H9 (cell line): ENCODE data around the gene ITPR2. TPM values are rescaled to one million over a fixed set of nuclear protein-coding genes. Genes with fewer than 3 reads are reported as not detected.

Experiments
- DNase-seq: peaks from one replicate; pipeline ENCODE4 v3.0.0-alpha.2; 2017
- H2AFZ ChIP-seq: one replicate; pipeline ENCODE4 v1.6.1; 2013; ENCODE audit warnings: mild to moderate bottlenecking, low read length, control low read depth, moderate library complexity
- H2AK5ac ChIP-seq: 2 replicates; pipeline ENCODE4 v1.6.1; 2013; ENCODE audit warnings: low read length, control low read depth, mixed read lengths; ENCODE audit not compliant: insufficient read length
- H2BK120ac ChIP-seq: one replicate; pipeline ENCODE4 v1.6.1; 2013; ENCODE audit warnings: low read depth, mild to moderate bottlenecking, low read length, control low read depth, inconsistent platforms; ENCODE audit not compliant: poor library complexity, severe bottlenecking
- H2BK12ac ChIP-seq: 2 replicates; pipeline ENCODE4 v1.6.1; 2013; ENCODE audit warnings: low read length, control low read depth, mixed read lengths, low read depth; ENCODE audit not compliant: insufficient read length
- H2BK15ac ChIP-seq: 2 replicates; pipeline ENCODE4 v1.6.1; 2013; ENCODE audit warnings: low read depth, low read length, control low read depth
- H2BK20ac ChIP-seq: one replicate; pipeline ENCODE4 v1.6.1; 2013; ENCODE audit warnings: low read depth, mild to moderate bottlenecking, low read length, control low read depth, inconsistent platforms; ENCODE audit not compliant: poor library complexity, severe bottlenecking
- H2BK5ac ChIP-seq: 2 replicates; pipeline ENCODE4 v1.6.1; 2013; ENCODE audit warnings: low read length, control low read depth, mixed read lengths; ENCODE audit not compliant: insufficient read length
- H3K14ac ChIP-seq: 2 replicates; pipeline ENCODE4 v1.6.1; 2013; ENCODE audit warnings: low read length, control low read depth; ENCODE audit not compliant: insufficient read depth
- H3K18ac ChIP-seq: 2 replicates; pipeline ENCODE4 v1.6.1; 2013; ENCODE audit warnings: low read depth, mild to moderate bottlenecking, mixed read lengths, low read length, control low read depth; ENCODE audit not compliant: insufficient read length
- H3K23ac ChIP-seq: 2 replicates; pipeline ENCODE4 v1.6.1; 2013; ENCODE audit warnings: low read length, control low read depth, mixed read lengths, low read depth; ENCODE audit not compliant: insufficient read length
- H3K23me2 ChIP-seq: 2 replicates; pipeline ENCODE4 v1.6.1; 2013; ENCODE audit warnings: low read depth, mild to moderate bottlenecking, mixed read lengths, low read length, control low read depth; ENCODE audit not compliant: insufficient read length, poor library complexity, severe bottlenecking
- H3K27ac ChIP-seq: 2 replicates; pipeline ENCODE4 v1.5.1; 2013; ENCODE audit warnings: low read length, control low read depth, mixed read lengths, low read depth; ENCODE audit not compliant: insufficient read length
- H3K27me3 ChIP-seq: 2 replicates; pipeline ENCODE4 v1.6.1; 2013; ENCODE audit warnings: low read length, control low read depth, inconsistent platforms; ENCODE audit not compliant: insufficient read depth
- H3K4ac ChIP-seq: 2 replicates; pipeline ENCODE4 v1.6.1; 2013; ENCODE audit warnings: low read depth, mild to moderate bottlenecking, control low read depth, inconsistent platforms, low read length, moderate library complexity
- H3K4me1 ChIP-seq: 2 replicates; pipeline ENCODE4 v1.6.1; 2013; ENCODE audit warnings: low read length, control low read depth, inconsistent platforms; ENCODE audit not compliant: insufficient read depth
- H3K4me2 ChIP-seq: 2 replicates; pipeline ENCODE4 v1.6.1; 2013; ENCODE audit warnings: low read length, control low read depth, mixed read lengths; ENCODE audit not compliant: insufficient read length, insufficient read depth
- H3K56ac ChIP-seq: 2 replicates; pipeline ENCODE4 v1.6.1; 2013; ENCODE audit warnings: low read depth, mild to moderate bottlenecking, mixed read lengths, low read length, control low read depth; ENCODE audit not compliant: insufficient read length
- H3K79me1 ChIP-seq: 2 replicates; pipeline ENCODE4 v1.6.1; 2013; ENCODE audit warnings: low read depth, mild to moderate bottlenecking, moderate library complexity, low read length, control low read depth, inconsistent platforms; ENCODE audit not compliant: insufficient read depth, poor library complexity, severe bottlenecking
- H3K79me2 ChIP-seq: 2 replicates; pipeline ENCODE4 v1.6.1; 2013; ENCODE audit warnings: low read length, control low read depth, inconsistent platforms; ENCODE audit not compliant: insufficient read depth
- H3K9ac ChIP-seq: 2 replicates; pipeline ENCODE4 v1.6.1; 2013; ENCODE audit warnings: low read length, control low read depth, mixed read lengths; ENCODE audit not compliant: insufficient read length; ENCODE audit errors: extremely low read depth
- H3K9me3 ChIP-seq: one replicate; pipeline ENCODE4 v1.6.1; 2013; ENCODE audit warnings: low read depth, low read length, inconsistent platforms; ENCODE audit not compliant: control insufficient read depth
- H3T11ph ChIP-seq: one replicate; pipeline ENCODE4 v1.6.1; 2013; ENCODE audit warnings: mild to moderate bottlenecking, low read length, control low read depth, inconsistent platforms
- H4K20me1 ChIP-seq: one replicate; pipeline ENCODE4 v1.6.1; 2013; ENCODE audit not compliant: control insufficient read depth, insufficient read length, insufficient read depth
- H4K5ac ChIP-seq: 2 replicates; pipeline ENCODE4 v1.6.1; 2013; ENCODE audit warnings: low read depth, mild to moderate bottlenecking, mixed read lengths, low read length, control low read depth; ENCODE audit not compliant: insufficient read length
- H4K8ac ChIP-seq: replicated peaks from 2 replicates; pipeline ENCODE4 v1.6.1; 2013; ENCODE audit warnings: low read length, control low read depth, mixed read lengths, low read depth; ENCODE audit not compliant: insufficient read length
- H4K91ac ChIP-seq: 2 replicates; pipeline ENCODE4 v1.6.1; 2013; ENCODE audit warnings: low read depth, mild to moderate bottlenecking, moderate library complexity, mixed read lengths, low read length, control low read depth; ENCODE audit not compliant: insufficient read length
- H3K27ac Mint-ChIP-seq, 3 experiments: 2 replicates in 2 of 3; 3 replicates in 1 of 3; pipeline ENCODE4 v1.8.0; 2020 to 2021; ENCODE audit warnings: mixed read lengths in 3 of 3, mild to moderate bottlenecking in 1 of 3, moderate library complexity in 1 of 3
- H3K27me3 Mint-ChIP-seq: 2 replicates; pipeline ENCODE4 v1.8.0; 2021; ENCODE audit warnings: low read depth, mild to moderate bottlenecking, moderate library complexity, mixed read lengths
- H3K36me3 Mint-ChIP-seq, 3 experiments: 2 replicates in 2 of 3; 3 replicates in 1 of 3; pipeline ENCODE4 v1.8.0; 2020 to 2021; ENCODE audit warnings: low read depth in 3 of 3, mixed read lengths in 3 of 3; ENCODE audit not compliant: insufficient read depth in 1 of 3
- H3K4me1 Mint-ChIP-seq, 2 experiments: 2 replicates each; pipeline ENCODE4 v1.8.0; 2020; ENCODE audit warnings: mixed read lengths in 2 of 2
- H3K4me3 Mint-ChIP-seq, 2 experiments: 2 replicates in 1 of 2; 3 replicates in 1 of 2; pipeline ENCODE4 v1.8.0; 2020 to 2021; ENCODE audit warnings: mild to moderate bottlenecking in 2 of 2, mixed read lengths in 2 of 2, moderate library complexity in 1 of 2
- H3K9me3 Mint-ChIP-seq, 2 experiments: 2 replicates in 1 of 2; 3 replicates in 1 of 2; pipeline ENCODE4 v1.8.0; 2020; ENCODE audit warnings: mild to moderate bottlenecking in 2 of 2, mixed read lengths in 2 of 2, moderate library complexity in 1 of 2
- WGBS: extraction: QIAGEN DNeasy Blood & Tissue Kit; methylation state at CpG from one replicate; pipeline ENCODE4 v1.1.7; 2013; ENCODE audit warnings: missing lambda C conversion rate, low lambda C conversion rate, mixed read lengths; ENCODE audit not compliant: insufficient read length; ENCODE audit errors: extremely low coverage; 5-methylcytosine and 5-hydroxymethylcytosine counted together
- total RNA-seq: library from RNA; stranded (reverse); gene quantifications from 2 replicates; pipeline ENCODE4 v1.2.1, GENCODE V29; 2021
- TF ChIP-seq, protein P1 (sequence below): fragments of 200-600 bp; sonication (generic); conservative IDR thresholded peaks from 3 replicates; pipeline ENCODE4 v1.8.0; 2021; ENCODE audit warnings: antibody characterized with exemption, mild to moderate bottlenecking

The ITPR2 gene
- total RNA-seq, 1 experiment from 2014 or later, result 14.8 TPM

GRCh38 chr12:26694402-26694801 is 138.6 kb downstream of the ITPR2 start:
- Histone ChIP-seq H3K56ac (no peak overlapping the region), H3K9ac (no peak overlapping the region), H2BK20ac (no peak overlapping the region), H2AK5ac (no peak overlapping the region), H3K14ac (no peak overlapping the region), H3K79me2 (no peaks in the 10 kb centered on the region), H3K4me2 (no peak overlapping the region), H3K27me3 (no peaks in the 10 kb centered on the region), H2AFZ (no peak overlapping the region), H3K23ac (no peak overlapping the region), H2BK5ac (no peak overlapping the region), H3T11ph (no peak overlapping the region), H4K20me1 (no peaks in the 10 kb centered on the region), H4K91ac (no peak overlapping the region), H3K9me3 (no peaks in the 10 kb centered on the region), H3K27ac (no peak overlapping the region), H2BK12ac (no peak overlapping the region), H4K8ac (no peak overlapping the region), H2BK120ac (no peak overlapping the region), H4K5ac (no peak overlapping the region), H3K23me2 (no peaks in the 10 kb centered on the region), H3K4me1 (peaks cover 5% of the 10 kb centered on the region; the same call in 1 of the 2 replicates), H3K79me1 (no peaks in the 10 kb centered on the region), H2BK15ac (no peak overlapping the region), H3K4ac (no peak overlapping the region), H3K18ac (no peak overlapping the region)
- TF ChIP-seq, protein P1, sequence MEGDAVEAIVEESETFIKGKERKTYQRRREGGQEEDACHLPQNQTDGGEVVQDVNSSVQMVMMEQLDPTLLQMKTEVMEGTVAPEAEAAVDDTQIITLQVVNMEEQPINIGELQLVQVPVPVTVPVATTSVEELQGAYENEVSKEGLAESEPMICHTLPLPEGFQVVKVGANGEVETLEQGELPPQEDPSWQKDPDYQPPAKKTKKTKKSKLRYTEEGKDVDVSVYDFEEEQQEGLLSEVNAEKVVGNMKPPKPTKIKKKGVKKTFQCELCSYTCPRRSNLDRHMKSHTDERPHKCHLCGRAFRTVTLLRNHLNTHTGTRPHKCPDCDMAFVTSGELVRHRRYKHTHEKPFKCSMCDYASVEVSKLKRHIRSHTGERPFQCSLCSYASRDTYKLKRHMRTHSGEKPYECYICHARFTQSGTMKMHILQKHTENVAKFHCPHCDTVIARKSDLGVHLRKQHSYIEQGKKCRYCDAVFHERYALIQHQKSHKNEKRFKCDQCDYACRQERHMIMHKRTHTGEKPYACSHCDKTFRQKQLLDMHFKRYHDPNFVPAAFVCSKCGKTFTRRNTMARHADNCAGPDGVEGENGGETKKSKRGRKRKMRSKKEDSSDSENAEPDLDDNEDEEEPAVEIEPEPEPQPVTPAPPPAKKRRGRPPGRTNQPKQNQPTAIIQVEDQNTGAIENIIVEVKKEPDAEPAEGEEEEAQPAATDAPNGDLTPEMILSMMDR, result no peak
- no peak overlapping the region for H3K27ac Mint-ChIP-seq
- H3K4me3 Mint-ChIP-seq, result no peak overlapping the region
- peaks cover 25 to 26% of the 10 kb centered on the region in 2 experiments for H3K4me1 Mint-ChIP-seq
- H3K27me3 Mint-ChIP-seq, result no peaks in the 10 kb centered on the region
- no peak for DNase-seq
- H3K36me3 Mint-ChIP-seq, result peaks cover 11 to 33% (median 18%) of the 10 kb centered on the region in 3 experiments; a peak in 6 of 7 replicates
- WGBS, result no CpG with 5 or more reads among the region's 2 CpGs
- no peaks in the 10 kb centered on the region; a peak in 1 of 5 replicates for H3K9me3 Mint-ChIP-seq
